Endothelial cell of umbilical vein (primary cell): Measurements from ENCODE around the gene TACSTD2. TPM values are rescaled to one million over a fixed set of nuclear protein-coding genes. Genes with fewer than 3 reads are reported as not detected.

ENCODE experiments used
- BruUV-seq: library from RNA; stranded (reverse); fragments of 400-500 nt; replicated peaks from 2 replicates; lab custom pipeline; 2021; lab: Mats Ljungman, UMichigan
- CTCF ChIA-PET: fragments of 300-600, 350-600 bp; sonication (Branson Sonifier 250); formaldehyde crosslinking; loops from one replicate; lab custom pipeline; 2021; ENCODE audit warnings: antibody characterized with exemption, inconsistent platforms; lab: Charles Lee
- POLR2A ChIA-PET: fragments of 300-600, 350-600 bp; sonication (Branson Sonifier 250); formaldehyde crosslinking; loops from one replicate; lab custom pipeline; 2021; ENCODE audit warnings: antibody characterized with exemption, inconsistent platforms; lab: Charles Lee
- DNase-seq: peaks from one replicate; pipeline ENCODE4 v3.0.0-alpha.2; 2011; ENCODE audit warnings: low read depth, low spot score
- FAIRE-seq: peaks from 2 replicates; lab custom pipeline; 2011; peaks lifted over from hg19 to GRCh38; lab: Jason Lieb, UNC
- H2AFZ ChIP-seq: 2 replicates; pipeline ENCODE4 v1.6.0; 2012; ENCODE audit warnings: low read depth, low read length, control low read depth, inconsistent platforms
- H3K27ac ChIP-seq: 2 replicates; pipeline ENCODE4 v1.5.1; 2011; ENCODE audit warnings: low read depth, mild to moderate bottlenecking, control low read depth, low read length, moderate library complexity; ENCODE audit not compliant: insufficient read depth
- H3K27me3 ChIP-seq, 2 experiments: 2 replicates each; pipeline versions ENCODE4 v1.6.0 to v1.6.1; 2011; ENCODE audit warnings: low read length in 2 of 2, mixed read lengths in 1 of 2; ENCODE audit not compliant: control insufficient read depth in 2 of 2, insufficient read depth in 2 of 2
- H3K36me3 ChIP-seq, 2 experiments: 2 replicates in 1 of 2; 3 replicates in 1 of 2; pipeline ENCODE4 v1.5.1; 2011; ENCODE audit warnings: low read length in 2 of 2, mild to moderate bottlenecking in 1 of 2, moderate library complexity in 1 of 2; ENCODE audit not compliant: control insufficient read depth in 2 of 2, insufficient read depth in 2 of 2; ENCODE audit errors: extremely low read depth in 1 of 2
- H3K4me1 ChIP-seq: 3 replicates; pipeline ENCODE4 v1.5.1; 2011; ENCODE audit warnings: mild to moderate bottlenecking, low read length; ENCODE audit not compliant: control insufficient read depth, insufficient read depth; ENCODE audit errors: extremely low read depth
- H3K4me2 ChIP-seq: 2 replicates; pipeline ENCODE4 v1.6.1; 2011; ENCODE audit warnings: low read length, control low read depth, mixed read lengths; ENCODE audit not compliant: insufficient read depth
- H3K4me3 ChIP-seq, 3 experiments: fragments of 200-600 bp in 1 of 3; sonication (generic), shearing (Covaris generic) in 1 of 3; replicated peaks in 1 of 3; 2 replicates each; pipeline ENCODE4 v1.5.1; 2011 to 2016; ENCODE audit warnings: control low read depth in 3 of 3, low read length in 3 of 3, mild to moderate bottlenecking in 2 of 3, inconsistent platforms in 1 of 3, low read depth in 1 of 3, moderate library complexity in 1 of 3; ENCODE audit not compliant: insufficient read depth in 1 of 3
- H3K79me2 ChIP-seq: 2 replicates; pipeline ENCODE4 v1.6.0; 2012; ENCODE audit warnings: low read length, inconsistent platforms; ENCODE audit not compliant: control insufficient read depth, insufficient read depth
- H3K9ac ChIP-seq: replicated peaks from 2 replicates; pipeline ENCODE3; 2011; ENCODE audit warnings: low read length, control low read depth; ENCODE audit not compliant: insufficient read depth; ENCODE audit errors: extremely low read depth
- H3K9me1 ChIP-seq: replicated peaks from 3 replicates; pipeline ENCODE4 v1.6.0; 2011; ENCODE audit warnings: mild to moderate bottlenecking, low read length; ENCODE audit not compliant: control insufficient read depth, insufficient read depth; ENCODE audit errors: extremely low read depth
- H3K9me3 ChIP-seq: replicated peaks from 2 replicates; pipeline ENCODE4 v1.5.1; 2012; ENCODE audit warnings: low read length, inconsistent platforms; ENCODE audit not compliant: control insufficient read depth, insufficient read depth
- H4K20me1 ChIP-seq: replicated peaks from 2 replicates; pipeline ENCODE3; 2011; ENCODE audit warnings: mild to moderate bottlenecking, low read length; ENCODE audit not compliant: control insufficient read depth, insufficient read depth; ENCODE audit errors: extremely low read depth
- CTCF ChIP-seq, 2 donors: IDR thresholded peaks; 1 replicate in 1 of 2; 2 replicates in 1 of 2; pipeline ENCODE4 v1.5.1; 2011; ENCODE audit warnings: low read length in 2 of 2, mild to moderate bottlenecking in 2 of 2, moderate library complexity in 2 of 2, control low read depth in 1 of 2, inconsistent platforms in 1 of 2, low read depth in 1 of 2; ENCODE audit not compliant: insufficient read depth in 1 of 2; ENCODE audit errors: extremely low read depth in 1 of 2
- EZH2 ChIP-seq: IDR thresholded peaks from 2 replicates; pipeline ENCODE4 v1.6.1; 2012; ENCODE audit warnings: borderline replicate concordance, low read depth, mild to moderate bottlenecking, moderate library complexity, low read length, inconsistent platforms; ENCODE audit not compliant: severe bottlenecking
- FOS ChIP-seq: IDR thresholded peaks from 2 replicates; pipeline ENCODE4 v1.6.1; 2011; ENCODE audit warnings: mild to moderate bottlenecking, low read length, moderate library complexity, borderline replicate concordance; ENCODE audit not compliant: insufficient read depth
- GATA2 ChIP-seq: IDR thresholded peaks from 2 replicates; pipeline ENCODE4 v1.7.0; 2011; ENCODE audit warnings: low read depth, mild to moderate bottlenecking, moderate library complexity, mixed read lengths, low read length; ENCODE audit not compliant: insufficient read length, insufficient read depth
- JUN ChIP-seq: IDR thresholded peaks from 2 replicates; pipeline ENCODE4 v1.6.1; 2011; ENCODE audit warnings: borderline replicate concordance, low read depth; ENCODE audit not compliant: insufficient read length, insufficient read depth
- MAX ChIP-seq: IDR thresholded peaks from 2 replicates; pipeline ENCODE4 v1.6.1; 2011; ENCODE audit not compliant: insufficient read depth, insufficient read length
- MYC ChIP-seq: IDR thresholded peaks from one replicate; pipeline ENCODE4 v1.6.1; 2011; ENCODE audit warnings: mild to moderate bottlenecking, low read depth, low read length
- POLR2A ChIP-seq: IDR thresholded peaks from 2 replicates; pipeline ENCODE4 v1.6.1; 2012; ENCODE audit warnings: low read depth, mild to moderate bottlenecking, control low read depth, low read length
- POLR2AphosphoS5 ChIP-seq: IDR thresholded peaks from 2 replicates; pipeline ENCODE4 v1.6.1; 2012; ENCODE audit warnings: low read depth, mild to moderate bottlenecking, control low read depth, low read length, moderate library complexity; ENCODE audit not compliant: insufficient read depth
- dilution Hi-C: fragments of 300-500 bp; cut with MboI; formaldehyde crosslinking; loops from one replicate; pipeline ENCODE4 v1.15.0; 2019; ENCODE audit warnings: low sequenced_read_pairs; ENCODE audit not compliant: extremely low pct_ligation_motif_present
- intact Hi-C: fragments of 100-400 bp; cut with micrococcal nuclease; formaldehyde crosslinking; loops from one replicate; pipeline ENCODE4 v1.10.0; 2022
- polyA plus RNA-seq, 4 experiments: library from polyadenylated mRNA; depleted of rRNA in 3 of 4; stranded (reverse) in 3 of 4; unstranded in 1 of 4; fragments of >200 nt; gene quantifications; 2 replicates each; pipeline versions ENCODE4 v1.2.1 to v1.2.3, GENCODE V29; 2011 to 2012; ENCODE audit warnings: missing spikeins in 1 of 4
- total RNA-seq: library from RNA; stranded (reverse); gene quantifications from 2 replicates; pipeline ENCODE4 v1.2.3, GENCODE V29; 2021

Gene TACSTD2
- total and polyA plus RNA-seq, 2 donors (not counting 3 experiments of a cell fraction or from before 2014, with no cell fraction given), result 30.7 to 43.3 TPM

GRCh38 chr1:58571616-58572015 is 5.4 kb downstream of the TACSTD2 start:
- H3K36me3 ChIP-seq, result no peaks in the 10 kb centered on the region
- no peak overlapping the region for H3K4me2 ChIP-seq
- POLR2A ChIA-PET, result no interaction called here

GRCh38 chr1:58570817-58571216 is 6.2 kb downstream of the TACSTD2 start:
- H2AFZ ChIP-seq, result no peak overlapping the region
- no peaks in the 10 kb centered on the region for H3K9me1 ChIP-seq
- H3K79me2 ChIP-seq, result no peaks in the 10 kb centered on the region
- ChIA-PET CTCF (no interaction called here), POLR2A (no interaction called here)
- BruUV-seq, result no TSS peak
- DNase-seq (no peak), FAIRE-seq (no peak)
- H3K4me2 ChIP-seq, result no peak overlapping the region
- H3K36me3 ChIP-seq, result no peaks in the 10 kb centered on the region
- no peaks in the 10 kb centered on the region for H3K9me3 ChIP-seq
- H3K27me3 ChIP-seq, result no peaks in the 10 kb centered on the region
- H3K9ac ChIP-seq, result no peak overlapping the region
- TF ChIP-seq MAX (no peak), POLR2AphosphoS5 (no peak), FOS (no peak), JUN (no peak), EZH2 (no peak), MYC (no peak), GATA2 (no peak), POLR2A (no peak), CTCF (IDR thresholded peaks at IDR 0.05; ENCODE audit: extremely low read depth in 1 of 2, insufficient read depth in 1 of 2, low read depth in 1 of 2, low read length in 2 of 2) (no peak)
- H3K27ac ChIP-seq, result no peak overlapping the region
- intact Hi-C loops, result no loop called here
- no peak overlapping the region for H3K4me3 ChIP-seq
- dilution Hi-C loops, result no loop called here
- H4K20me1 ChIP-seq, result no peaks in the 10 kb centered on the region
- H3K4me1 ChIP-seq, result peaks cover 16% of the 10 kb centered on the region

More at GRCh38 chr1:58571616-58572015, 5.4 kb downstream of the TACSTD2 start:
- Histone ChIP-seq H3K27me3 (no peaks in the 10 kb centered on the region), H3K27ac (no peak overlapping the region), H3K79me2 (no peaks in the 10 kb centered on the region), H3K9ac (no peak overlapping the region), H3K9me1 (no peaks in the 10 kb centered on the region), H3K4me3 (no peak overlapping the region), H2AFZ (no peak overlapping the region), H3K9me3 (no peaks in the 10 kb centered on the region), H4K20me1 (no peaks in the 10 kb centered on the region), H3K4me1 (peaks cover 16% of the 10 kb centered on the region)
- intact Hi-C loops, result no loop called here
- CTCF ChIA-PET, result interaction anchor here (1.3 to 2.3 kb wide), 2 partner anchors 10 to 81 kb away, joined by 3 to 11 read pairs; no protein-coding TSS in a partner anchor
- FAIRE-seq, result no peak
- TF ChIP-seq MAX (no peak), POLR2A (no peak), JUN (no peak), POLR2AphosphoS5 (no peak), EZH2 (no peak)
- BruUV-seq, result no TSS peak
- DNase-seq, result no peak
- dilution Hi-C loops, result no loop called here
